Breast epithelium (tissue), 4 donors: ENCODE results near the gene CLCA2. TPM values are rescaled to one million over a fixed set of nuclear protein-coding genes. Genes with fewer than 3 reads are reported as not detected.

Experiments used
- DNase-seq, 2 donors: peaks; one replicate each; pipeline ENCODE4 v3.0.0-alpha.2; 2019; ENCODE audit warnings: low spot score in 2 of 2
- H3K27ac ChIP-seq, 2 donors: fragments of 200-600 bp; sonication (generic) in 1 of 2; one replicate each; pipeline ENCODE4 v1.5.1; 2016 to 2019; ENCODE audit warnings: mild to moderate bottlenecking in 1 of 2
- H3K27me3 ChIP-seq, 2 donors: fragments of 200-600 bp; sonication (generic) in 1 of 2; one replicate each; pipeline versions ENCODE4 v1.5.1 to v1.6.0; 2017 to 2019; ENCODE audit warnings: control low read depth in 1 of 2, mild to moderate bottlenecking in 1 of 2
- H3K36me3 ChIP-seq: fragments of 200-600 bp; one replicate; pipeline ENCODE4 v1.5.1; 2019
- H3K4me1 ChIP-seq, 2 donors: fragments of 200-600 bp; sonication (generic); one replicate each; pipeline ENCODE4 v1.5.1; 2016 to 2019; ENCODE audit warnings: control low read depth in 1 of 2
- H3K4me3 ChIP-seq, 3 donors: fragments of 200-600 bp; sonication (generic); 1 replicate in 2 of 3; 2 replicates in 1 of 3; pipeline ENCODE4 v1.5.1; 2016 to 2019; ENCODE audit warnings: mild to moderate bottlenecking in 3 of 3, moderate library complexity in 2 of 3
- H3K9me3 ChIP-seq, 2 donors: fragments of 200-600 bp; sonication (generic) in 1 of 2; one replicate each; pipeline ENCODE4 v1.5.1; 2016 to 2019; ENCODE audit warnings: control low read depth in 1 of 2
- CTCF ChIP-seq, 3 donors: fragments of 450-650 bp; IDR thresholded peaks; one replicate each; pipeline ENCODE4 v1.5.1; 2016 to 2017; ENCODE audit warnings: antibody characterized with exemption in 3 of 3, mild to moderate bottlenecking in 3 of 3, moderate library complexity in 3 of 3
- POLR2A ChIP-seq: fragments of 450-650 bp; IDR thresholded peaks from one replicate; pipeline ENCODE4 v1.6.1; 2016; ENCODE audit warnings: antibody characterized with exemption, mild to moderate bottlenecking, moderate library complexity
- POLR2AphosphoS5 ChIP-seq, 3 donors: sonication (generic); formaldehyde crosslinking; IDR thresholded peaks; one replicate each; pipeline ENCODE4 v1.6.1; 2017; ENCODE audit warnings: antibody characterized with exemption in 3 of 3
- intact Hi-C: fragments of 100-400 bp; cut with DNase I; formaldehyde crosslinking; loops from one replicate; pipeline ENCODE4 v1.15.1; 2023; ENCODE audit warnings: low total_unique reads
- total RNA-seq, 3 donors: library from RNA; depleted of rRNA; stranded (reverse); fragments of >200 nt; gene quantifications; one replicate each; pipeline ENCODE4 v1.1.0, GENCODE V29; 2016

Gene CLCA2
- total RNA-seq, 3 donors from 2014 or later, result 1.3 to 30.3 (median 1.6) TPM

- no peaks in the 10 kb centered on the region for H3K9me3 ChIP-seq
- TF ChIP-seq CTCF (IDR thresholded peaks at IDR 0.05), result no peak
- no peak for DNase-seq
- H3K27ac ChIP-seq, result no peak overlapping the region
- no peaks in the 10 kb centered on the region for H3K36me3 ChIP-seq
- no peak overlapping the region for H3K4me3 ChIP-seq
- no peaks in the 10 kb centered on the region for H3K4me1 ChIP-seq
- H3K27me3 ChIP-seq, result no peaks in the 10 kb centered on the region
- intact Hi-C loops, result no loop called here
These were observed 24.7 kb downstream of the CLCA2 start for GRCh38 chr1:86448670-86449069.

GRCh38 chr1:86449103-86449502 lies 25.1 kb downstream of the CLCA2 start:
- no peak for DNase-seq
- no peak for TF ChIP-seq POLR2A
- H3K27me3 ChIP-seq, result no peaks in the 10 kb centered on the region
- no peaks in the 10 kb centered on the region for H3K9me3 ChIP-seq
- no peak overlapping the region for H3K27ac ChIP-seq
- H3K4me3 ChIP-seq, result no peak overlapping the region
- no peaks in the 10 kb centered on the region for H3K36me3 ChIP-seq
- intact Hi-C loops, result no loop called here
- no peaks in the 10 kb centered on the region for H3K4me1 ChIP-seq

- Histone ChIP-seq H3K4me3 (no peak overlapping the region), H3K27ac (no peak overlapping the region), H3K4me1 (no peaks in the 10 kb centered on the region), H3K9me3 (no peaks in the 10 kb centered on the region), H3K36me3 (no peaks in the 10 kb centered on the region), H3K27me3 (no peaks in the 10 kb centered on the region)
- intact Hi-C loops, result no loop called here
- TF ChIP-seq POLR2A, result no peak
- TF ChIP-seq POLR2AphosphoS5 (IDR thresholded peaks at IDR 0.05), result no peak
- TF ChIP-seq CTCF (IDR thresholded peaks at IDR 0.05), result no peak
- no peak for DNase-seq
These were observed 26.9 kb downstream of the CLCA2 start for GRCh38 chr1:86450847-86451246.

GRCh38 chr1:86453664-86454063 lies 29.7 kb downstream of the CLCA2 start:
- no peak for DNase-seq
- H3K9me3 ChIP-seq, result no peaks in the 10 kb centered on the region
- H3K27me3 ChIP-seq, result no peaks in the 10 kb centered on the region
- no peak overlapping the region for H3K27ac ChIP-seq
- intact Hi-C loops, result no loop called here
- H3K4me1 ChIP-seq, result no peaks in the 10 kb centered on the region
- TF ChIP-seq POLR2AphosphoS5 (IDR thresholded peaks at IDR 0.05) (no peak), POLR2A (no peak), CTCF (IDR thresholded peaks at IDR 0.05) (no peak)
- no peaks in the 10 kb centered on the region for H3K36me3 ChIP-seq
- H3K4me3 ChIP-seq, result no peak overlapping the region

GRCh38 chr1:86455073-86455472 lies 31.1 kb downstream of the CLCA2 start:
- intact Hi-C loops, result no loop called here
- DNase-seq, result no peak
- Histone ChIP-seq H3K27ac (no peak overlapping the region), H3K4me3 (no peak overlapping the region), H3K36me3 (no peaks in the 10 kb centered on the region), H3K9me3 (no peaks in the 10 kb centered on the region), H3K4me1 (no peaks in the 10 kb centered on the region), H3K27me3 (no peaks in the 10 kb centered on the region)
- TF ChIP-seq POLR2AphosphoS5 (IDR thresholded peaks at IDR 0.05) (no peak), POLR2A (no peak), CTCF (IDR thresholded peaks at IDR 0.05) (no peak)

- TF ChIP-seq POLR2AphosphoS5 (IDR thresholded peaks at IDR 0.05), result no peak
- Histone ChIP-seq H3K27me3 (no peaks in the 10 kb centered on the region), H3K9me3 (no peaks in the 10 kb centered on the region), H3K4me3 (no peak overlapping the region), H3K27ac (no peak overlapping the region), H3K36me3 (no peaks in the 10 kb centered on the region), H3K4me1 (no peaks in the 10 kb centered on the region)
- intact Hi-C loops, result no loop called here
- no peak for DNase-seq
These were observed 37.0 kb downstream of the CLCA2 start for GRCh38 chr1:86460998-86461397.
